HCT116 (cell line): ENCODE measurements around the gene CAPN1. TPM values are rescaled to one million over a fixed set of nuclear protein-coding genes. Genes with fewer than 3 reads are reported as not detected.

Source experiments
- ATAC-seq: fragments of 200-7000 bp; cut with Tn5 transposase; 2 replicates; pipeline ENCODE4 v1.9.1; 2020; ENCODE audit warnings: mild to moderate bottlenecking, moderate library complexity
- BruUV-seq: library from RNA; stranded (reverse); fragments of 400-500 nt; replicated peaks from 2 replicates; lab custom pipeline; 2021; lab: Mats Ljungman, UMichigan
- CTCF ChIA-PET: fragments of 300-600 bp; sonication (Branson Sonifier 250); formaldehyde crosslinking; loops from one replicate; lab custom pipeline; 2021; ENCODE audit warnings: antibody characterized with exemption; lab: Charles Lee
- POLR2A ChIA-PET: fragments of 300-600, 350-600 bp; sonication (Branson Sonifier 250); formaldehyde crosslinking; loops from one replicate; lab custom pipeline; 2021; ENCODE audit warnings: antibody characterized with exemption; lab: Charles Lee
- RAD21 ChIA-PET, 2 experiments: fragments of 300-600 bp; sonication (Branson Sonifier 250); formaldehyde crosslinking; loops; one replicate each; lab custom pipeline; 2023; ENCODE audit warnings: low total read pairs in 2 of 2; ENCODE audit not compliant: uncharacterized antibody in 2 of 2, unreplicated experiment in 2 of 2, low non-redundant PET in 1 of 2; lab: Charles Lee
- DNase-seq: peaks from one replicate; pipeline ENCODE4 v3.0.0-alpha.2; 2010; ENCODE audit warnings: low read depth, low spot score
- H2AFZ ChIP-seq: fragments of 200-600 bp; shearing (Covaris generic), sonication (generic); 2 replicates; pipeline ENCODE4 v1.6.1; 2017; ENCODE audit warnings: low read depth, mixed run types, mixed read lengths, antibody characterized with exemption, low read length; ENCODE audit not compliant: poor library complexity, severe bottlenecking
- H3K27ac ChIP-seq: 2 replicates; pipeline ENCODE4 v1.5.1; 2012; ENCODE audit warnings: low read depth, low read length
- H3K27me3 ChIP-seq: fragments of 200-600 bp; sonication (generic); 2 replicates; pipeline ENCODE4 v1.6.1; 2016; ENCODE audit warnings: mixed run types, low read length, mixed read lengths; ENCODE audit not compliant: insufficient read depth
- H3K36me3 ChIP-seq, 2 experiments: fragments of 200-500 bp in 1 of 2; fragments of 200-600 bp in 1 of 2; sonication (Bioruptor generic) in 1 of 2; sonication (generic) in 1 of 2; 2 replicates each; pipeline versions ENCODE4 v1.5.1 to v1.6.1; 2014 to 2016; ENCODE audit warnings: low read length in 2 of 2, inconsistent platforms in 1 of 2, mixed read lengths in 1 of 2, mixed run types in 1 of 2; ENCODE audit not compliant: insufficient read depth in 2 of 2, control insufficient read depth in 1 of 2
- H3K4me1 ChIP-seq, 2 experiments: fragments of 200-600 bp in 1 of 2; sonication (generic) in 1 of 2; 2 replicates each; pipeline versions ENCODE4 v1.5.1 to v1.6.1; 2012 to 2017; ENCODE audit warnings: low read length in 2 of 2, inconsistent platforms in 1 of 2, mild to moderate bottlenecking in 1 of 2, mixed read lengths in 1 of 2, mixed run types in 1 of 2, moderate library complexity in 1 of 2; ENCODE audit not compliant: insufficient read depth in 2 of 2, control insufficient read depth in 1 of 2
- H3K4me2 ChIP-seq: fragments of 200-600 bp; sonication (generic); 2 replicates; pipeline ENCODE4 v1.6.1; 2017; ENCODE audit warnings: mixed run types, low read length, mixed read lengths
- H3K4me3 ChIP-seq, 2 experiments: fragments of 200-600 bp in 1 of 2; sonication (generic) in 1 of 2; replicated peaks in 1 of 2; 2 replicates each; pipeline ENCODE4 v1.5.1; 2011 to 2016; ENCODE audit warnings: low read length in 2 of 2, control low read depth in 1 of 2, low read depth in 1 of 2, mild to moderate bottlenecking in 1 of 2, mixed read lengths in 1 of 2, mixed run types in 1 of 2
- H3K79me2 ChIP-seq: fragments of 200-600 bp; sonication (generic); 2 replicates; pipeline ENCODE4 v1.6.1; 2017; ENCODE audit warnings: mild to moderate bottlenecking, mixed run types, low read length, moderate library complexity, mixed read lengths; ENCODE audit not compliant: insufficient read depth
- H3K9ac ChIP-seq: fragments of 200-600 bp; sonication (generic); 2 replicates; pipeline ENCODE4 v1.6.1; 2016; ENCODE audit warnings: low read length, mixed read lengths
- H3K9me2 ChIP-seq: fragments of 200-600 bp; sonication (generic), shearing (Covaris generic); 2 replicates; pipeline ENCODE4 v1.6.1; 2017; ENCODE audit warnings: mixed run types, mild to moderate bottlenecking, moderate library complexity; ENCODE audit not compliant: insufficient read depth
- H3K9me3 ChIP-seq, 2 experiments: fragments of 200-500 bp in 1 of 2; fragments of 200-600 bp in 1 of 2; sonication (Bioruptor generic) in 1 of 2; sonication (generic) in 1 of 2; 2 replicates each; pipeline ENCODE4 v1.6.1; 2014 to 2017; ENCODE audit warnings: low read length in 2 of 2, mixed read lengths in 2 of 2, inconsistent platforms in 1 of 2, low read depth in 1 of 2, mild to moderate bottlenecking in 1 of 2, mixed run types in 1 of 2, moderate library complexity in 1 of 2; ENCODE audit not compliant: control insufficient read depth in 1 of 2, insufficient read depth in 1 of 2
- H4K20me1 ChIP-seq: fragments of 200-600 bp; sonication (generic), shearing (Covaris generic); 2 replicates; pipeline ENCODE4 v1.6.1; 2017; ENCODE audit warnings: mixed run types, mild to moderate bottlenecking, moderate library complexity; ENCODE audit not compliant: insufficient read depth
- CBX3 ChIP-seq: IDR thresholded peaks from 2 replicates; pipeline ENCODE4 v1.6.1; 2012; ENCODE audit warnings: low read depth
- CEBPB ChIP-seq: IDR thresholded peaks from 2 replicates; pipeline ENCODE4 v1.6.1; 2012; ENCODE audit warnings: low read depth
- ELF1 ChIP-seq: IDR thresholded peaks from 2 replicates; pipeline ENCODE4 v1.6.1; 2012; ENCODE audit warnings: low read depth, borderline replicate concordance
- EZH2 ChIP-seq: fragments of 200-600 bp; sonication (generic); IDR thresholded peaks from 2 replicates; pipeline ENCODE4 v1.6.1; 2017; ENCODE audit warnings: antibody characterized with exemption, mixed run types
- FOSL1 ChIP-seq: IDR thresholded peaks from 2 replicates; pipeline ENCODE4 v1.6.1; 2012; ENCODE audit warnings: low read depth
- POLR2AphosphoS5 ChIP-seq: IDR thresholded peaks from 2 replicates; pipeline ENCODE4 v1.6.1; 2011; ENCODE audit warnings: mild to moderate bottlenecking, low read depth, low read length, moderate library complexity
- RAD21 ChIP-seq: IDR thresholded peaks from 2 replicates; pipeline ENCODE4 v1.6.1; 2012; ENCODE audit warnings: low read depth, mild to moderate bottlenecking
- SIN3A ChIP-seq: IDR thresholded peaks from 2 replicates; pipeline ENCODE4 v1.6.1; 2012; ENCODE audit warnings: low read depth
- SP1 ChIP-seq: IDR thresholded peaks from 2 replicates; pipeline ENCODE4 v1.6.1; 2012; ENCODE audit warnings: low read depth
- SRF ChIP-seq: IDR thresholded peaks from 2 replicates; pipeline ENCODE4 v1.6.1; 2012; ENCODE audit warnings: low read depth
- YY1 ChIP-seq: IDR thresholded peaks from 2 replicates; pipeline ENCODE4 v1.6.1; 2011; ENCODE audit warnings: low read length, low read depth, moderate library complexity, mild to moderate bottlenecking; ENCODE audit not compliant: insufficient replicate concordance; ENCODE audit errors: extremely low read depth
- intact Hi-C: fragments of 100-400 bp; cut with micrococcal nuclease; formaldehyde crosslinking; loops from 2 replicates; pipeline ENCODE4 v1.10.0; 2022
- total RNA-seq: library from RNA; stranded (reverse); gene quantifications from one replicate; pipeline ENCODE4 v1.2.1, GENCODE V29; 2021; ENCODE audit not compliant: unreplicated experiment
- TF ChIP-seq, protein P1 (sequence below): IDR thresholded peaks from 2 replicates; pipeline ENCODE4 v1.6.1; 2012
- TF ChIP-seq, protein P2 (sequence below): IDR thresholded peaks from 2 replicates; pipeline ENCODE4 v1.6.1; 2012
- TF ChIP-seq, protein P3 (sequence below), 3 experiments: fragments of 200-600 bp in 1 of 3; sonication (generic) in 1 of 3; IDR thresholded peaks in 2 of 3; conservative IDR thresholded peaks in 1 of 3; 2 replicates each; pipeline ENCODE4 v1.5.1; 2012 to 2017; ENCODE audit warnings: low read depth in 2 of 3, low read length in 2 of 3, antibody characterized with exemption in 1 of 3, borderline replicate concordance in 1 of 3, control low read depth in 1 of 3, mild to moderate bottlenecking in 1 of 3, mixed read lengths in 1 of 3, mixed run types in 1 of 3, moderate library complexity in 1 of 3; ENCODE audit not compliant: insufficient read depth in 1 of 3
- TF ChIP-seq, protein P4 (sequence below): IDR thresholded peaks from 2 replicates; pipeline ENCODE4 v1.6.1; 2012; ENCODE audit warnings: low read depth
- TF ChIP-seq, protein P5 (sequence below): IDR thresholded peaks from 2 replicates; pipeline ENCODE4 v1.6.1; 2011; ENCODE audit warnings: mild to moderate bottlenecking, low read length, moderate library complexity; ENCODE audit not compliant: insufficient replicate concordance; ENCODE audit errors: extremely low read depth

The CAPN1 gene
- total RNA-seq, 1 experiment from 2014 or later: 279 TPM

DNA sequence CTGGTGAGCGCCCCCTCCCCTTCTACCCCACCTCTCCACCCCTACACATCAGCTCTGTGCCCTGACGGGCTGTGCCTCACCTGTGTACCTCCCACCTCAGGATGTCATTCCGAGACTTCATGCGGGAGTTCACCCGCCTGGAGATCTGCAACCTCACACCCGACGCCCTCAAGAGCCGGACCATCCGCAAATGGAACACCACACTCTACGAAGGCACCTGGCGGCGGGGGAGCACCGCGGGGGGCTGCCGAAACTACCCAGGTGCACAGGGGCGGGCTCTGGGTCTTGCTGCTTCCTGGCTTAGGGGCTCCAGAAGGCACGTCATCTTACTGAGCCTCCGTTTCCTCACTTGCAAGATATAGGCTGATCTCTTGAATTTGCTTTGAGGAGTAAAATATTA lies 6.8 kb downstream of the CAPN1 start:
- no TSS peak for BruUV-seq
- RAD21 ChIA-PET: no interaction called here

More for the DNA sequence above, 6.8 kb downstream of the CAPN1 start:
- H3K36me3 ChIP-seq: peaks cover 28 to 53% of the 10 kb centered on the region in 2 experiments; a peak in 3 of 4 replicates
- no peaks in the 10 kb centered on the region for H4K20me1 ChIP-seq
- no peak overlapping the region for H3K9ac ChIP-seq
- H3K27me3 ChIP-seq: no peaks in the 10 kb centered on the region
- H3K9me2 ChIP-seq: no peaks in the 10 kb centered on the region
- ATAC-seq (no peak), DNase-seq (no peak)
- no peak for TF ChIP-seq SP1
- no peak for TF ChIP-seq EZH2
- no peak for TF ChIP-seq ELF1
- no peak for TF ChIP-seq YY1
- TF ChIP-seq CEBPB: no peak
- TF ChIP-seq, protein P1, sequence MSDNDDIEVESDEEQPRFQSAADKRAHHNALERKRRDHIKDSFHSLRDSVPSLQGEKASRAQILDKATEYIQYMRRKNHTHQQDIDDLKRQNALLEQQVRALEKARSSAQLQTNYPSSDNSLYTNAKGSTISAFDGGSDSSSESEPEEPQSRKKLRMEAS: no peak
- TF ChIP-seq, protein P2, sequence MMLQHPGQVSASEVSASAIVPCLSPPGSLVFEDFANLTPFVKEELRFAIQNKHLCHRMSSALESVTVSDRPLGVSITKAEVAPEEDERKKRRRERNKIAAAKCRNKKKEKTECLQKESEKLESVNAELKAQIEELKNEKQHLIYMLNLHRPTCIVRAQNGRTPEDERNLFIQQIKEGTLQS: no peak
- no peak for TF ChIP-seq POLR2AphosphoS5
- TF ChIP-seq, protein P3, sequence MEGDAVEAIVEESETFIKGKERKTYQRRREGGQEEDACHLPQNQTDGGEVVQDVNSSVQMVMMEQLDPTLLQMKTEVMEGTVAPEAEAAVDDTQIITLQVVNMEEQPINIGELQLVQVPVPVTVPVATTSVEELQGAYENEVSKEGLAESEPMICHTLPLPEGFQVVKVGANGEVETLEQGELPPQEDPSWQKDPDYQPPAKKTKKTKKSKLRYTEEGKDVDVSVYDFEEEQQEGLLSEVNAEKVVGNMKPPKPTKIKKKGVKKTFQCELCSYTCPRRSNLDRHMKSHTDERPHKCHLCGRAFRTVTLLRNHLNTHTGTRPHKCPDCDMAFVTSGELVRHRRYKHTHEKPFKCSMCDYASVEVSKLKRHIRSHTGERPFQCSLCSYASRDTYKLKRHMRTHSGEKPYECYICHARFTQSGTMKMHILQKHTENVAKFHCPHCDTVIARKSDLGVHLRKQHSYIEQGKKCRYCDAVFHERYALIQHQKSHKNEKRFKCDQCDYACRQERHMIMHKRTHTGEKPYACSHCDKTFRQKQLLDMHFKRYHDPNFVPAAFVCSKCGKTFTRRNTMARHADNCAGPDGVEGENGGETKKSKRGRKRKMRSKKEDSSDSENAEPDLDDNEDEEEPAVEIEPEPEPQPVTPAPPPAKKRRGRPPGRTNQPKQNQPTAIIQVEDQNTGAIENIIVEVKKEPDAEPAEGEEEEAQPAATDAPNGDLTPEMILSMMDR (IDR thresholded peaks at IDR 0.05 in 2 of 3, conservative IDR thresholded peaks at IDR 0.05 in 1 of 3; ENCODE audit: borderline replicate concordance in 1 of 3, insufficient read depth in 1 of 3, low read depth in 2 of 3, low read length in 2 of 3): no peak
- TF ChIP-seq, protein P4, sequence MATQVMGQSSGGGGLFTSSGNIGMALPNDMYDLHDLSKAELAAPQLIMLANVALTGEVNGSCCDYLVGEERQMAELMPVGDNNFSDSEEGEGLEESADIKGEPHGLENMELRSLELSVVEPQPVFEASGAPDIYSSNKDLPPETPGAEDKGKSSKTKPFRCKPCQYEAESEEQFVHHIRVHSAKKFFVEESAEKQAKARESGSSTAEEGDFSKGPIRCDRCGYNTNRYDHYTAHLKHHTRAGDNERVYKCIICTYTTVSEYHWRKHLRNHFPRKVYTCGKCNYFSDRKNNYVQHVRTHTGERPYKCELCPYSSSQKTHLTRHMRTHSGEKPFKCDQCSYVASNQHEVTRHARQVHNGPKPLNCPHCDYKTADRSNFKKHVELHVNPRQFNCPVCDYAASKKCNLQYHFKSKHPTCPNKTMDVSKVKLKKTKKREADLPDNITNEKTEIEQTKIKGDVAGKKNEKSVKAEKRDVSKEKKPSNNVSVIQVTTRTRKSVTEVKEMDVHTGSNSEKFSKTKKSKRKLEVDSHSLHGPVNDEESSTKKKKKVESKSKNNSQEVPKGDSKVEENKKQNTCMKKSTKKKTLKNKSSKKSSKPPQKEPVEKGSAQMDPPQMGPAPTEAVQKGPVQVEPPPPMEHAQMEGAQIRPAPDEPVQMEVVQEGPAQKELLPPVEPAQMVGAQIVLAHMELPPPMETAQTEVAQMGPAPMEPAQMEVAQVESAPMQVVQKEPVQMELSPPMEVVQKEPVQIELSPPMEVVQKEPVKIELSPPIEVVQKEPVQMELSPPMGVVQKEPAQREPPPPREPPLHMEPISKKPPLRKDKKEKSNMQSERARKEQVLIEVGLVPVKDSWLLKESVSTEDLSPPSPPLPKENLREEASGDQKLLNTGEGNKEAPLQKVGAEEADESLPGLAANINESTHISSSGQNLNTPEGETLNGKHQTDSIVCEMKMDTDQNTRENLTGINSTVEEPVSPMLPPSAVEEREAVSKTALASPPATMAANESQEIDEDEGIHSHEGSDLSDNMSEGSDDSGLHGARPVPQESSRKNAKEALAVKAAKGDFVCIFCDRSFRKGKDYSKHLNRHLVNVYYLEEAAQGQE: no peak
- TF ChIP-seq SRF: no peak
- no peak for TF ChIP-seq FOSL1
- TF ChIP-seq SIN3A: no peak
- no peak for TF ChIP-seq CBX3
- no peak for TF ChIP-seq RAD21
- TF ChIP-seq, protein P5, sequence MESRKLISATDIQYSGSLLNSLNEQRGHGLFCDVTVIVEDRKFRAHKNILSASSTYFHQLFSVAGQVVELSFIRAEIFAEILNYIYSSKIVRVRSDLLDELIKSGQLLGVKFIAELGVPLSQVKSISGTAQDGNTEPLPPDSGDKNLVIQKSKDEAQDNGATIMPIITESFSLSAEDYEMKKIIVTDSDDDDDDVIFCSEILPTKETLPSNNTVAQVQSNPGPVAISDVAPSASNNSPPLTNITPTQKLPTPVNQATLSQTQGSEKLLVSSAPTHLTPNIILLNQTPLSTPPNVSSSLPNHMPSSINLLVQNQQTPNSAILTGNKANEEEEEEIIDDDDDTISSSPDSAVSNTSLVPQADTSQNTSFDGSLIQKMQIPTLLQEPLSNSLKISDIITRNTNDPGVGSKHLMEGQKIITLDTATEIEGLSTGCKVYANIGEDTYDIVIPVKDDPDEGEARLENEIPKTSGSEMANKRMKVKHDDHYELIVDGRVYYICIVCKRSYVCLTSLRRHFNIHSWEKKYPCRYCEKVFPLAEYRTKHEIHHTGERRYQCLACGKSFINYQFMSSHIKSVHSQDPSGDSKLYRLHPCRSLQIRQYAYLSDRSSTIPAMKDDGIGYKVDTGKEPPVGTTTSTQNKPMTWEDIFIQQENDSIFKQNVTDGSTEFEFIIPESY: no peak
- CTCF ChIA-PET: no interaction called here
- no peak overlapping the region for H2AFZ ChIP-seq
- no peak overlapping the region for H3K27ac ChIP-seq
- H3K4me2 ChIP-seq: no peak overlapping the region
- intact Hi-C loops: no loop called here
- POLR2A ChIA-PET: no interaction called here
- no peaks in the 10 kb centered on the region for H3K9me3 ChIP-seq
- peaks cover 11 to 14% of the 10 kb centered on the region in 2 experiments for H3K4me1 ChIP-seq
- no peak overlapping the region for H3K4me3 ChIP-seq
- peaks cover 34% of the 10 kb centered on the region for H3K79me2 ChIP-seq
